GM12878 (cell line): ENCODE data around the gene SSBP3. TPM values are rescaled to one million over a fixed set of nuclear protein-coding genes. Genes with fewer than 3 reads are reported as not detected.

Source experiments
- BACH1 ChIP-seq: fragments of 450-650 bp; IDR thresholded peaks from 2 replicates; pipeline ENCODE4 v1.6.1; 2017; ENCODE audit warnings: mild to moderate bottlenecking, borderline replicate concordance
- CREM ChIP-seq: IDR thresholded peaks from 2 replicates; pipeline ENCODE4 v1.6.1; 2014; ENCODE audit warnings: antibody characterized with exemption, low read depth
- FOXK2 ChIP-seq: fragments of 450-650 bp; IDR thresholded peaks from 2 replicates; pipeline ENCODE4 v1.6.1; 2017; ENCODE audit warnings: mild to moderate bottlenecking, moderate library complexity
- FOXM1 ChIP-seq: IDR thresholded peaks from 2 replicates; pipeline ENCODE4 v1.6.1; 2012; ENCODE audit warnings: low read depth, mild to moderate bottlenecking, inconsistent platforms, low read length, moderate library complexity
- MEF2B ChIP-seq: fragments of 450-650 bp; IDR thresholded peaks from 2 replicates; pipeline ENCODE4 v1.6.1; 2018; ENCODE audit warnings: mild to moderate bottlenecking, moderate library complexity; ENCODE audit not compliant: partially characterized antibody, poor library complexity, severe bottlenecking
- NFYB ChIP-seq: IDR thresholded peaks from 2 replicates; pipeline ENCODE4 v1.6.1; 2011; ENCODE audit warnings: low read depth, mild to moderate bottlenecking, low read length, improper control_type of control experiment, moderate library complexity; ENCODE audit not compliant: insufficient read depth
- ZZZ3 ChIP-seq: IDR thresholded peaks from 2 replicates; pipeline ENCODE4 v1.6.1; 2011; ENCODE audit warnings: low read depth; ENCODE audit not compliant: control insufficient read depth, insufficient read length
- polyA plus RNA-seq, 11 experiments: library from polyadenylated mRNA; depleted of rRNA in 4 of 11; unstranded in 6 of 11; stranded (reverse) in 5 of 11; fragments of >200 nt; fragmentation: Nextera tagmentation in 4 of 11; fragmentation: Illumina TruSeq in 1 of 11; extraction: Ambion mirVana in 4 of 11; extraction: Trizol in 1 of 11; gene quantifications; 1 replicate in 1 of 11; 2 replicates in 10 of 11; pipeline versions ENCODE4 v1.2.1 to v1.2.3, GENCODE V29; 2011 to 2016; ENCODE audit warnings: inconsistent platforms in 2 of 11, missing spikeins in 2 of 11, low read depth in 1 of 11
- total RNA-seq, 4 experiments: library from RNA; depleted of rRNA in 3 of 4; stranded (reverse); fragments of >200 nt in 3 of 4; fragmentation: Illumina TruSeq in 1 of 4; extraction: Trizol in 1 of 4; gene quantifications; 2 replicates each; pipeline versions ENCODE4 v1.2.1 to v1.2.3, GENCODE V29; 2013 to 2021
- TF ChIP-seq, protein P1 (sequence below), 3 experiments: IDR thresholded peaks in 2 of 3; conservative IDR thresholded peaks in 1 of 3; 2 replicates each; pipeline ENCODE4 v1.5.1; 2011; ENCODE audit warnings: low read depth in 3 of 3, low read length in 3 of 3, mild to moderate bottlenecking in 3 of 3, control low read depth in 2 of 3, moderate library complexity in 2 of 3, inconsistent platforms in 1 of 3, mixed read lengths in 1 of 3; ENCODE audit not compliant: control insufficient read depth in 2 of 3, insufficient read depth in 1 of 3; ENCODE audit errors: extremely low read depth in 1 of 3
- TF ChIP-seq, protein P2 (sequence below): fragments of 450-650 bp; IDR thresholded peaks from 2 replicates; pipeline ENCODE4 v1.6.1; 2017; ENCODE audit warnings: antibody characterized with exemption, mild to moderate bottlenecking, moderate library complexity
- TF ChIP-seq, protein P3 (sequence below): fragments of 450-650 bp; IDR thresholded peaks from 2 replicates; pipeline ENCODE4 v1.6.1; 2017; ENCODE audit warnings: mild to moderate bottlenecking, moderate library complexity
- TF ChIP-seq, protein P4 (sequence below): fragments of 450-650 bp; formaldehyde crosslinking; IDR thresholded peaks from 2 replicates; pipeline ENCODE4 v1.4.0; 2022; ENCODE audit warnings: mild to moderate bottlenecking, moderate library complexity
- TF ChIP-seq, protein P5 (sequence below): fragments of 450-650 bp; IDR thresholded peaks from 2 replicates; pipeline ENCODE4 v1.6.1; 2016; ENCODE audit warnings: mild to moderate bottlenecking

SSBP3 gene
- total and polyA plus RNA-seq, 10 of the 15 experiments (the other 5 are each of a cell fraction or from before 2014, with no cell fraction given), result 4.1 to 51.7 (median 17.1) TPM

DNA sequence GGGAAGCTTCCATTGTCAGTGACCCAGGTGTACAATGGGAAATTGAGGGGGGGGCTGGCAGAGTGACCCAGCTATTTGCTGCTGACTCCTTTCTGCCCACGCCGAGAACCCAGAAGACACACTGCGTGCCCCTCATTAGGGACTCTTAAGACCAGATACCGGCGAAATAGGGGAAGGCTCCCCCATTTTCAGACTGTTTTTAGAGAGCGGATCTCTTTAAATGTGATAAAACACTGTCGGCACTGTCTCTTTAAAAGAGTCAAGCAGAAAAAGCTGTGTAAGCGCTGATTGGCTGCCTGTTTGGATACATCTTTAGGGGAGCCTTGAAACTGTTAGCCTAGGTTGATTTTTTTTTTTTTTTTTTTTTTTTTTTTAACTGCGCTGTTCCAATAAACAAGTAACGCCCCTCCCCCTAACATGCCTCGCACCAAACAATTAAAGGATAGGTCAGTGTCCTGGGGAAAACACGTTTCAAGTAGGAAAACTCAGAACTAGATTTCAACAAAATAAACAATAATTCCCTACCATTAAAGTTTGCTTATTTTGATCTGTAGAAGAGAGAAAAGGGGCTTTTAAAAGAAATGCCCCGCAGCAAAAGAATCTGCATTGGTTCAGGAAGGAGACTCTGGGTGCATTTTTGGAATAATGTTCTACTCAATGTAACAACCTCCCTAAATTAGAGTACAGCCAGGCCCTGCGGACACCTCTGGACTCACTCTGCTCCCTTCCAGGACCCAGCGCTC lies 1.4 kb upstream of the SSBP3 start (continued):
- TF ChIP-seq, protein P1, sequence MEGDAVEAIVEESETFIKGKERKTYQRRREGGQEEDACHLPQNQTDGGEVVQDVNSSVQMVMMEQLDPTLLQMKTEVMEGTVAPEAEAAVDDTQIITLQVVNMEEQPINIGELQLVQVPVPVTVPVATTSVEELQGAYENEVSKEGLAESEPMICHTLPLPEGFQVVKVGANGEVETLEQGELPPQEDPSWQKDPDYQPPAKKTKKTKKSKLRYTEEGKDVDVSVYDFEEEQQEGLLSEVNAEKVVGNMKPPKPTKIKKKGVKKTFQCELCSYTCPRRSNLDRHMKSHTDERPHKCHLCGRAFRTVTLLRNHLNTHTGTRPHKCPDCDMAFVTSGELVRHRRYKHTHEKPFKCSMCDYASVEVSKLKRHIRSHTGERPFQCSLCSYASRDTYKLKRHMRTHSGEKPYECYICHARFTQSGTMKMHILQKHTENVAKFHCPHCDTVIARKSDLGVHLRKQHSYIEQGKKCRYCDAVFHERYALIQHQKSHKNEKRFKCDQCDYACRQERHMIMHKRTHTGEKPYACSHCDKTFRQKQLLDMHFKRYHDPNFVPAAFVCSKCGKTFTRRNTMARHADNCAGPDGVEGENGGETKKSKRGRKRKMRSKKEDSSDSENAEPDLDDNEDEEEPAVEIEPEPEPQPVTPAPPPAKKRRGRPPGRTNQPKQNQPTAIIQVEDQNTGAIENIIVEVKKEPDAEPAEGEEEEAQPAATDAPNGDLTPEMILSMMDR (IDR thresholded peaks at IDR 0.05 in 2 of 3, conservative IDR thresholded peaks at IDR 0.05 in 1 of 3; ENCODE audit: control insufficient read depth in 2 of 3, extremely low read depth in 1 of 3, insufficient read depth in 1 of 3, low read depth in 3 of 3, low read length in 3 of 3), result no peak
- TF ChIP-seq MEF2B, result no peak
- TF ChIP-seq FOXK2, result no peak
- 0 out of 2 replicates have a peak, but pooled peaks have one; percentile 37 for TF ChIP-seq FOXM1
- TF ChIP-seq BACH1, result no peak
- TF ChIP-seq, protein P2, sequence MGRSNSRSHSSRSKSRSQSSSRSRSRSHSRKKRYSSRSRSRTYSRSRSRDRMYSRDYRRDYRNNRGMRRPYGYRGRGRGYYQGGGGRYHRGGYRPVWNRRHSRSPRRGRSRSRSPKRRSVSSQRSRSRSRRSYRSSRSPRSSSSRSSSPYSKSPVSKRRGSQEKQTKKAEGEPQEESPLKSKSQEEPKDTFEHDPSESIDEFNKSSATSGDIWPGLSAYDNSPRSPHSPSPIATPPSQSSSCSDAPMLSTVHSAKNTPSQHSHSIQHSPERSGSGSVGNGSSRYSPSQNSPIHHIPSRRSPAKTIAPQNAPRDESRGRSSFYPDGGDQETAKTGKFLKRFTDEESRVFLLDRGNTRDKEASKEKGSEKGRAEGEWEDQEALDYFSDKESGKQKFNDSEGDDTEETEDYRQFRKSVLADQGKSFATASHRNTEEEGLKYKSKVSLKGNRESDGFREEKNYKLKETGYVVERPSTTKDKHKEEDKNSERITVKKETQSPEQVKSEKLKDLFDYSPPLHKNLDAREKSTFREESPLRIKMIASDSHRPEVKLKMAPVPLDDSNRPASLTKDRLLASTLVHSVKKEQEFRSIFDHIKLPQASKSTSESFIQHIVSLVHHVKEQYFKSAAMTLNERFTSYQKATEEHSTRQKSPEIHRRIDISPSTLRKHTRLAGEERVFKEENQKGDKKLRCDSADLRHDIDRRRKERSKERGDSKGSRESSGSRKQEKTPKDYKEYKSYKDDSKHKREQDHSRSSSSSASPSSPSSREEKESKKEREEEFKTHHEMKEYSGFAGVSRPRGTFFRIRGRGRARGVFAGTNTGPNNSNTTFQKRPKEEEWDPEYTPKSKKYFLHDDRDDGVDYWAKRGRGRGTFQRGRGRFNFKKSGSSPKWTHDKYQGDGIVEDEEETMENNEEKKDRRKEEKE, result no peak
- TF ChIP-seq, protein P3, sequence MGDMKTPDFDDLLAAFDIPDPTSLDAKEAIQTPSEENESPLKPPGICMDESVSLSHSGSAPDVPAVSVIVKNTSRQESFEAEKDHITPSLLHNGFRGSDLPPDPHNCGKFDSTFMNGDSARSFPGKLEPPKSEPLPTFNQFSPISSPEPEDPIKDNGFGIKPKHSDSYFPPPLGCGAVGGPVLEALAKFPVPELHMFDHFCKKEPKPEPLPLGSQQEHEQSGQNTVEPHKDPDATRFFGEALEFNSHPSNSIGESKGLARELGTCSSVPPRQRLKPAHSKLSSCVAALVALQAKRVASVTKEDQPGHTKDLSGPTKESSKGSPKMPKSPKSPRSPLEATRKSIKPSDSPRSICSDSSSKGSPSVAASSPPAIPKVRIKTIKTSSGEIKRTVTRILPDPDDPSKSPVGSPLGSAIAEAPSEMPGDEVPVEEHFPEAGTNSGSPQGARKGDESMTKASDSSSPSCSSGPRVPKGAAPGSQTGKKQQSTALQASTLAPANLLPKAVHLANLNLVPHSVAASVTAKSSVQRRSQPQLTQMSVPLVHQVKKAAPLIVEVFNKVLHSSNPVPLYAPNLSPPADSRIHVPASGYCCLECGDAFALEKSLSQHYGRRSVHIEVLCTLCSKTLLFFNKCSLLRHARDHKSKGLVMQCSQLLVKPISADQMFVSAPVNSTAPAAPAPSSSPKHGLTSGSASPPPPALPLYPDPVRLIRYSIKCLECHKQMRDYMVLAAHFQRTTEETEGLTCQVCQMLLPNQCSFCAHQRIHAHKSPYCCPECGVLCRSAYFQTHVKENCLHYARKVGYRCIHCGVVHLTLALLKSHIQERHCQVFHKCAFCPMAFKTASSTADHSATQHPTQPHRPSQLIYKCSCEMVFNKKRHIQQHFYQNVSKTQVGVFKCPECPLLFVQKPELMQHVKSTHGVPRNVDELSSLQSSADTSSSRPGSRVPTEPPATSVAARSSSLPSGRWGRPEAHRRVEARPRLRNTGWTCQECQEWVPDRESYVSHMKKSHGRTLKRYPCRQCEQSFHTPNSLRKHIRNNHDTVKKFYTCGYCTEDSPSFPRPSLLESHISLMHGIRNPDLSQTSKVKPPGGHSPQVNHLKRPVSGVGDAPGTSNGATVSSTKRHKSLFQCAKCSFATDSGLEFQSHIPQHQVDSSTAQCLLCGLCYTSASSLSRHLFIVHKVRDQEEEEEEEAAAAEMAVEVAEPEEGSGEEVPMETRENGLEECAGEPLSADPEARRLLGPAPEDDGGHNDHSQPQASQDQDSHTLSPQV, result no peak
- TF ChIP-seq, protein P4, sequence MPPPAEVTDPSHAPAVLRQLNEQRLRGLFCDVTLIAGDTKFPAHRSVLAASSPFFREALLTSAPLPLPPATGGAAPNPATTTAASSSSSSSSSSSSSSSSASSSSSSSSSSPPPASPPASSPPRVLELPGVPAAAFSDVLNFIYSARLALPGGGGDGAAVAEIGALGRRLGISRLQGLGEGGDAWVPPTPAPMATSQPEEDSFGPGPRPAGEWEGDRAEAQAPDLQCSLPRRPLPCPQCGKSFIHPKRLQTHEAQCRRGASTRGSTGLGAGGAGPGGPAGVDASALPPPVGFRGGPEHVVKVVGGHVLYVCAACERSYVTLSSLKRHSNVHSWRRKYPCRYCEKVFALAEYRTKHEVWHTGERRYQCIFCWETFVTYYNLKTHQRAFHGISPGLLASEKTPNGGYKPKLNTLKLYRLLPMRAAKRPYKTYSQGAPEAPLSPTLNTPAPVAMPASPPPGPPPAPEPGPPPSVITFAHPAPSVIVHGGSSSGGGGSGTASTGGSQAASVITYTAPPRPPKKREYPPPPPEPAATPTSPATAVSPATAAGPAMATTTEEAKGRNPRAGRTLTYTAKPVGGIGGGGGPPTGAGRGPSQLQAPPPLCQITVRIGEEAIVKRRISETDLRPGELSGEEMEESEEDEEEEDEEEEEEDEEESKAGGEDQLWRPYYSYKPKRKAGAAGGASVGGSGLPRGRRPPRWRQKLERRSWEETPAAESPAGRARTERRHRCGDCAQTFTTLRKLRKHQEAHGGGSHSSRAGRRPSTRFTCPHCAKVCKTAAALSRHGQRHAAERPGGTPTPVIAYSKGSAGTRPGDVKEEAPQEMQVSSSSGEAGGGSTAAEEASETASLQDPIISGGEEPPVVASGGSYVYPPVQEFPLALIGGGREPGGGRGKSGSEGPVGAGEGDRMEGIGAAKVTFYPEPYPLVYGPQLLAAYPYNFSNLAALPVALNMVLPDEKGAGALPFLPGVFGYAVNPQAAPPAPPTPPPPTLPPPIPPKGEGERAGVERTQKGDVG (CRISPR knock-in tag), result no peak
- peak; percentile 45 for TF ChIP-seq ZZZ3
- no peak for TF ChIP-seq CREM
- TF ChIP-seq, protein P5, sequence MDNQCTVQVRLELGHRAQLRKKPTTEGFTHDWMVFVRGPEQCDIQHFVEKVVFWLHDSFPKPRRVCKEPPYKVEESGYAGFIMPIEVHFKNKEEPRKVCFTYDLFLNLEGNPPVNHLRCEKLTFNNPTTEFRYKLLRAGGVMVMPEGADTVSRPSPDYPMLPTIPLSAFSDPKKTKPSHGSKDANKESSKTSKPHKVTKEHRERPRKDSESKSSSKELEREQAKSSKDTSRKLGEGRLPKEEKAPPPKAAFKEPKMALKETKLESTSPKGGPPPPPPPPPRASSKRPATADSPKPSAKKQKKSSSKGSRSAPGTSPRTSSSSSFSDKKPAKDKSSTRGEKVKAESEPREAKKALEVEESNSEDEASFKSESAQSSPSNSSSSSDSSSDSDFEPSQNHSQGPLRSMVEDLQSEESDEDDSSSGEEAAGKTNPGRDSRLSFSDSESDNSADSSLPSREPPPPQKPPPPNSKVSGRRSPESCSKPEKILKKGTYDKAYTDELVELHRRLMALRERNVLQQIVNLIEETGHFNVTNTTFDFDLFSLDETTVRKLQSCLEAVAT, result peak; percentile 95
- TF ChIP-seq NFYB, result peak; percentile 94
